PC-3 (cell line): Measurements from ENCODE around the gene CDH10.

Experiments
- CTCF ChIP-seq: fragments of 300-600 bp; sonication (generic); conservative IDR thresholded peaks from 2 replicates; pipeline ENCODE4 v1.5.1; 2017; ENCODE audit warnings: antibody characterized with exemption, low read depth, mild to moderate bottlenecking, low read length
- EZH2 ChIP-seq: fragments of 300-600 bp; sonication (generic); IDR thresholded peaks from one replicate; pipeline ENCODE4 v1.6.1; 2017; ENCODE audit warnings: antibody characterized with exemption, mild to moderate bottlenecking, low read length; ENCODE audit not compliant: unreplicated experiment
- EZH2phosphoT487 ChIP-seq: fragments of 300-600 bp; sonication (generic); IDR thresholded peaks from 2 replicates; pipeline ENCODE4 v1.6.1; 2018; ENCODE audit warnings: mild to moderate bottlenecking, antibody characterized with exemption, low read length, borderline replicate concordance

- TF ChIP-seq EZH2, result no peak
- no peak for TF ChIP-seq CTCF
- TF ChIP-seq EZH2phosphoT487, result no peak
Measured at GRCh38 chr5:24632353-24632752, 12.4 kb downstream of the CDH10 start.
